Vagina (tissue), 2 donors: ENCODE data around the gene FYCO1. TPM values are rescaled to one million over a fixed set of nuclear protein-coding genes. Genes with fewer than 3 reads are reported as not detected.
A peak's percentile ranks its signal among the peaks of the same experiment; 100 is the strongest.

ENCODE experiments used
- DNase-seq, 2 donors: peaks; one replicate each; pipeline ENCODE4 v3.0.0-alpha.2; 2017; ENCODE audit errors: extremely low spot score in 2 of 2
- H3K27ac ChIP-seq: fragments of 200-600 bp; sonication (generic); one replicate; pipeline ENCODE4 v1.5.1; 2019
- H3K27me3 ChIP-seq: fragments of 200-600 bp; sonication (generic); one replicate; pipeline ENCODE4 v1.5.1; 2019
- H3K36me3 ChIP-seq, 2 donors: fragments of 200-600 bp; sonication (generic); one replicate each; pipeline ENCODE4 v1.5.1; 2017 to 2019
- H3K4me1 ChIP-seq: fragments of 200-600 bp; sonication (generic); one replicate; pipeline ENCODE4 v1.5.1; 2019
- H3K4me3 ChIP-seq, 2 donors: fragments of 200-600 bp; sonication (generic); 1 replicate in 1 of 2; 2 replicates in 1 of 2; pipeline ENCODE4 v1.5.1; 2016 to 2019
- H3K9me3 ChIP-seq: fragments of 200-600 bp; sonication (generic); one replicate; pipeline ENCODE4 v1.5.1; 2019
- POLR2A ChIP-seq, 2 donors: fragments of 450-650 bp; IDR thresholded peaks; one replicate each; pipeline ENCODE4 v1.6.1; 2017; ENCODE audit warnings: antibody characterized with exemption in 2 of 2, mild to moderate bottlenecking in 2 of 2, moderate library complexity in 2 of 2
- POLR2AphosphoS5 ChIP-seq, 2 donors: sonication (generic); formaldehyde crosslinking; IDR thresholded peaks; one replicate each; pipeline ENCODE4 v1.9.0; 2017; ENCODE audit warnings: antibody characterized with exemption in 2 of 2, mild to moderate bottlenecking in 2 of 2, low read depth in 1 of 2; ENCODE audit not compliant: insufficient read depth in 1 of 2
- intact Hi-C: fragments of 100-400 bp; cut with DNase I; formaldehyde crosslinking; loops from one replicate; pipeline ENCODE4 v1.15.1; 2023
- total RNA-seq: library from RNA; depleted of rRNA; stranded (reverse); fragments of >200 nt; gene quantifications from one replicate; pipeline ENCODE4 v1.2.3, GENCODE V29; 2016
- TF ChIP-seq, protein P1 (sequence below), 3 experiments: fragments of 450-650 bp in 2 of 3; fragments of 200-600 bp in 1 of 3; sonication (generic) in 1 of 3; IDR thresholded peaks; one replicate each; pipeline ENCODE4 v1.5.1; 2017 to 2019; ENCODE audit warnings: antibody characterized with exemption in 3 of 3, mild to moderate bottlenecking in 2 of 3, moderate library complexity in 2 of 3

FYCO1 gene
- total RNA-seq, 1 donor from 2014 or later: 45.7 TPM

DNA sequence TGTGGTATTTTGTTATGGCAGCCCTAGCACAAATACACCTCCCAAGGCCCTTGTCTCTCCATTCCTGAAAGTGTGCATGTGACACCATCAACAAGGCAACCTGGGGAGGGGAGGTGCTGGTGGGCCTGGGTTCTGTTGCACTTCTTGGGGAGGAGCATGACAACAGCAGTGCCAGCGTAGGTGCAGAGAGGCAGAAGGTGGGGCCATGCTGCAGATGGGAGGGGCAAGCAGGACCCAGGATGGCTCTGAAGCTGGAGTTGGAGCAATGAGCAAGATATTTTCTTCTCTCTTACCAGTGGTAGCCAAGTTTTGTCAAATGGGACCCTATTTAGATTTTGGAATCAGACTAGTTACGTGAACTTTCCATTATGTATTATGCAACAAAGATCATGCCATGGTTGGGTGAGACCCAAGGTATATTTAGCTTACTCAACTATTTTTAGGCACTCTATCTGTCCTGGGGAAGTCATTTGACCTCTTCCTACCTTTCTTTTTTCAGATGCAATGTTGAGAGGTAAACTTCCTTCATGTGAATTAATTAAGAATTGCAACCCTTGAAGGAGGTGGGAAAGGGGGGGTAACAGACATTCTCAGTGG, 3.4 kb downstream of the FYCO1 start:
- no peak for DNase-seq
- Histone ChIP-seq H3K27ac (peak overlapping the region; percentile 61), H3K9me3 (no peaks in the 10 kb centered on the region), H3K36me3 (no peaks in the 10 kb centered on the region), H3K4me3 (no peak overlapping the region), H3K4me1 (peaks cover 73% of the 10 kb centered on the region), H3K27me3 (no peaks in the 10 kb centered on the region)
- TF ChIP-seq, protein P1, sequence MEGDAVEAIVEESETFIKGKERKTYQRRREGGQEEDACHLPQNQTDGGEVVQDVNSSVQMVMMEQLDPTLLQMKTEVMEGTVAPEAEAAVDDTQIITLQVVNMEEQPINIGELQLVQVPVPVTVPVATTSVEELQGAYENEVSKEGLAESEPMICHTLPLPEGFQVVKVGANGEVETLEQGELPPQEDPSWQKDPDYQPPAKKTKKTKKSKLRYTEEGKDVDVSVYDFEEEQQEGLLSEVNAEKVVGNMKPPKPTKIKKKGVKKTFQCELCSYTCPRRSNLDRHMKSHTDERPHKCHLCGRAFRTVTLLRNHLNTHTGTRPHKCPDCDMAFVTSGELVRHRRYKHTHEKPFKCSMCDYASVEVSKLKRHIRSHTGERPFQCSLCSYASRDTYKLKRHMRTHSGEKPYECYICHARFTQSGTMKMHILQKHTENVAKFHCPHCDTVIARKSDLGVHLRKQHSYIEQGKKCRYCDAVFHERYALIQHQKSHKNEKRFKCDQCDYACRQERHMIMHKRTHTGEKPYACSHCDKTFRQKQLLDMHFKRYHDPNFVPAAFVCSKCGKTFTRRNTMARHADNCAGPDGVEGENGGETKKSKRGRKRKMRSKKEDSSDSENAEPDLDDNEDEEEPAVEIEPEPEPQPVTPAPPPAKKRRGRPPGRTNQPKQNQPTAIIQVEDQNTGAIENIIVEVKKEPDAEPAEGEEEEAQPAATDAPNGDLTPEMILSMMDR (IDR thresholded peaks at IDR 0.05): no peak
- TF ChIP-seq POLR2A (IDR thresholded peaks at IDR 0.05): no peak
- no peak for TF ChIP-seq POLR2AphosphoS5 (IDR thresholded peaks at IDR 0.05; ENCODE audit: insufficient read depth in 1 of 2, low read depth in 1 of 2)
- intact Hi-C loops: no loop called here

DNA sequence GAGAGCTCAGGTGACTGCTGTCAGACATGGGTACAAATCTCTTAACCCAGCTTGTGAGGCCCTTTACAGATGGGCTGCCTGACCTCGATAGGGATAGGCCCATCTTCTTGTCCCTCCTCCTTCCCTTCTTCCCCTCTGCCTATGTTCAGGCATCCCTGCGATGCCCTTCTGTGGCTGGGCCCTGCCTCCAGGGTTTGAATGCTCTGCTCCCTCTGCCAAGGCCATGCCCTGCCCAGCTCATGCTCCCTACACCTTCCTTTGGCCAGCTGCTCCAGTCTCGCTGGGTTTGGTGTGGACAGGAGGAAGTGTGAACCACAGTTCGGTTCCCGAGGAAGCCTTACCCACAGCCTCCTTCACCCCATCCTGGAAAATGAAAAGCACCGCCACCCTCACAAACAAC, 4.3 kb downstream of the FYCO1 start:
- Histone ChIP-seq H3K4me3 (no peak overlapping the region), H3K4me1 (peaks cover 82% of the 10 kb centered on the region), H3K36me3 (no peaks in the 10 kb centered on the region), H3K27ac (peak overlapping the region; percentile 61), H3K9me3 (no peaks in the 10 kb centered on the region), H3K27me3 (no peaks in the 10 kb centered on the region)
- no peak for TF ChIP-seq POLR2AphosphoS5 (IDR thresholded peaks at IDR 0.05; ENCODE audit: insufficient read depth in 1 of 2, low read depth in 1 of 2)
- TF ChIP-seq, protein P1 (IDR thresholded peaks at IDR 0.05): no peak
- no peak for TF ChIP-seq POLR2A (IDR thresholded peaks at IDR 0.05)
- intact Hi-C loops: no loop called here
- DNase-seq: no peak

DNA sequence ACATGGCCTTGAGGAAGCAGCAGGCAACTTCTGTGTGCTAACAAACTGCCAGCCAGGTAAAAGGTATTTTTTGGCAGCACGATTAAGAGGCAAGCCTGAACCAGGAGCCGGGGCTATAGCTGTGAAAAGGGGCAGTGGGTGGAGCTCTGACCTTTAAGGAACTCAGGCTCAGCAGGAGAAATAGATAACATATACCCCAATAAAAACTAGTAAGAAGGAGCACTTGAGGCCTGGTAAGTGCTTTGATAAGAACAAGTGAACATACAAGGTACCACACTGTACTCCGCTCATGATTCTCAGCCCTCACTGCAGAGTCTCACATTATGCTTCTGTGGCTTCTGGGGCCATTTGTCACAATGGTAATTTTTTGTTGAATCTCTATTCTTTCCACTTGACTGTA, 5.4 kb downstream of the FYCO1 start:
- Histone ChIP-seq H3K27me3 (no peaks in the 10 kb centered on the region), H3K9me3 (no peaks in the 10 kb centered on the region), H3K4me1 (peaks cover 93% of the 10 kb centered on the region), H3K27ac (peak overlapping the region; percentile 78), H3K4me3 (no peak overlapping the region), H3K36me3 (no peaks in the 10 kb centered on the region)
- DNase-seq: no peak
- TF ChIP-seq POLR2AphosphoS5 (IDR thresholded peaks at IDR 0.05; ENCODE audit: insufficient read depth in 1 of 2, low read depth in 1 of 2) (no peak), POLR2A (IDR thresholded peaks at IDR 0.05) (no peak)
- TF ChIP-seq, protein P1 (IDR thresholded peaks at IDR 0.05): no peak
- intact Hi-C loops: no loop called here

DNA sequence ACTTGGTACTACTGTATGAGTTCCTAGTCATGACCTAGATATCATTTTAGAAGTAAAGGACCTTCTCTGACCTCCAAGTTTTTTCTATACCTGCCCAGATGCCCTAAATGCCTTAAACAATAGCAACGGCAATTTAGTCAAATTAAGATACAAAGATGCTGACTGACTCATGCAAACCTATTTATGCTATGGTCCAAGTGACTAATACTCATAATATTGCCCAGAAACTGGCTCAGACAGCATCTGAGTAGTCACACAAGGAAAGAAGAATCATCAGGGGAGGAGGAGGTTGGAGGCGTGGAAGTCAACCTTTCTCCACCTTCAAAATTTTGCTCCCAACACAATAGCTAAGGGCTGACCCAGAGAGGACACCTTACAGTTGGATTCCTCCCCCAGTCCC, 6.8 kb downstream of the FYCO1 start:
- DNase-seq: no peak
- Histone ChIP-seq H3K36me3 (peaks cover 0 to 8% of the 10 kb centered on the region in 2 donors), H3K27me3 (no peaks in the 10 kb centered on the region), H3K27ac (peak overlapping the region; percentile 78), H3K4me3 (no peak overlapping the region), H3K4me1 (peaks cover 96% of the 10 kb centered on the region), H3K9me3 (no peaks in the 10 kb centered on the region)
- intact Hi-C loops: no loop called here
- TF ChIP-seq, protein P1 (IDR thresholded peaks at IDR 0.05): no peak
- peak in 1 of 2 donors; percentile 82 for TF ChIP-seq POLR2AphosphoS5 (IDR thresholded peaks at IDR 0.05; ENCODE audit: insufficient read depth in 1 of 2, low read depth in 1 of 2)

DNA sequence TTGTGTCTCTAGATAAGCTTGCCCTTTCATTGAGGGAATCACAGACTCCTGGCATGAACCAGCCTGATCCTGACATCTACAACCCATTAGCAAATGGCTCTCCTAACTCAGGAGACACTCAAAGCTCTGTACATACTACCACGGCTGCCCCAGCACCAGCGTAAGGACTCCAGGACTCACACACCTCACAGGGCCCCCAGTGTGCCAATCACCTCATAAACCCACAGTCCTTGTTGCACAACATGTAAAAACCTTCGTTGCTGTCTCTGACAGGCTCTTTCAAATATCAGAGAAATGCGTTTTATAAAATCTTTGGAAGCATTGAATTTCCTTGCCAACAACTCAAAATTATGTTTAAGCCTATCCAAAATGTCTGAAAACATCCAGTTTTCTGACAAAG, 7.3 kb downstream of the FYCO1 start:
- intact Hi-C loops: no loop called here
- Histone ChIP-seq H3K9me3 (no peaks in the 10 kb centered on the region), H3K4me1 (peaks cover 96% of the 10 kb centered on the region)

More for the DNA sequence above, 7.3 kb downstream of the FYCO1 start:
- TF ChIP-seq POLR2AphosphoS5 (IDR thresholded peaks at IDR 0.05; ENCODE audit: insufficient read depth in 1 of 2, low read depth in 1 of 2): no peak
- TF ChIP-seq POLR2A (IDR thresholded peaks at IDR 0.05): no peak
- TF ChIP-seq, protein P1 (IDR thresholded peaks at IDR 0.05): no peak
- H3K4me3 ChIP-seq: no peak overlapping the region
- H3K27me3 ChIP-seq: no peaks in the 10 kb centered on the region
- DNase-seq: no peak
- H3K27ac ChIP-seq: peak overlapping the region; percentile 78
- peaks cover 0 to 12% of the 10 kb centered on the region in 2 donors for H3K36me3 ChIP-seq
